GM12891 (cell line): ENCODE measurements around the gene TTC28.

Source experiments
- POLR2A ChIP-seq: IDR thresholded peaks from 2 replicates; pipeline ENCODE4 v1.6.1; 2011; ENCODE audit warnings: low read depth, low read length, control low read depth
- POLR2AphosphoS5 ChIP-seq: IDR thresholded peaks from 2 replicates; pipeline ENCODE4 v1.6.1; 2011; ENCODE audit warnings: low read depth, low read length, control low read depth

- TF ChIP-seq POLR2A: no peak
- TF ChIP-seq POLR2AphosphoS5: no peak
Measured at GRCh38 chr22:28175730-28176492, 503.7 kb downstream of the TTC28 start.
